AML-193 (cell line): ENCODE results near the gene RPS6KA3.
A peak's percentile ranks its signal among the peaks of the same experiment; 100 is the strongest.

Experiments
- DNase-seq, 2 experiments: peaks; one replicate each; lab custom pipeline; 2025; lab: John Stamatoyannopoulos, UW

The RPS6KA3 gene

GRCh38 chrX:20266810-20267606 lies at the start of gene RPS6KA3:
RPS6KA3 (minus strand) TSS chrX:20266909; CDS start chrX:20266632, 277 bp downstream.
- peak; percentile 47 to 68 for DNase-seq

GRCh38 chrX:20315140-20315539 lies 48.4 kb upstream of the RPS6KA3 start:
- DNase-seq = peak in 1 of 2 experiments; percentile 7

DNA sequence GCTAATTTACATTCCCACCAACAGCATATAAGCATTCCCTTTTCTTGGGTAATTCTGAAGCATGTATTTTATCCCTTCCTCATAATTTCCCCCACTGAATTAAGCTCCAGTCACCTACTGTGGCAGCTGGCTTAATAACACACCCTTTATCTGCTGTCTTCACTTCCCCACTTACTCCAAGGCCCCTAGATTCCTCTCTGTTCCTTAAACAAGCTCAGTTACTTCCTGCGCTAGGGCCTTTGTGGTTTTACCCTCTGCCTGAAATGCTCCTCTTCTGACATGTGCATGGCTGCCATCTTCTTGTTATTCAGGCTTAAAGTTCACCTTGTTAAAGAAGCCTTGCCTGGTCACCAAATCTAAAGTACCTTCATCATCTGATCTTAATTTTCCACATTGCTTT lies 47.2 kb upstream of the RPS6KA3 start:
- peak in 1 of 2 experiments; percentile 10 for DNase-seq

DNA sequence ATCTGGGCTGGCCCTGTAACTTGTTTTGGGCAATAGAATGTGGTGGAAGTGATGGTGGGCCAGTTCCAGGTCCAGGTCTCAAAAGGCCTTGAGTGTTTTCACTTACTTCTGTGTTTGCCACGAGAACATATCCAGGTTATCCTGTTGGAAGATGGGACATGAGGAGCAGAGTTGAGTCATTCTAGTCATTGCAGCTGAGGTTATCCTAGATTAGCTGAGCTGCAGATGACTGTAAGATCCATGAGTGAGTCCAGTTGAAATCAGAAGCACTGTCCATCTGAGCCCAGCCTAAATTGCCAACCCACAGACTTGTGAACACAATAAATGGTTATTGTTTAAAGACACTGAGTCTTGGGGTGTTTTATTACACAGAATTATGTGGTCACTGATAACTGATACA lies 45.3 kb upstream of the RPS6KA3 start:
- no peak for DNase-seq

DNA sequence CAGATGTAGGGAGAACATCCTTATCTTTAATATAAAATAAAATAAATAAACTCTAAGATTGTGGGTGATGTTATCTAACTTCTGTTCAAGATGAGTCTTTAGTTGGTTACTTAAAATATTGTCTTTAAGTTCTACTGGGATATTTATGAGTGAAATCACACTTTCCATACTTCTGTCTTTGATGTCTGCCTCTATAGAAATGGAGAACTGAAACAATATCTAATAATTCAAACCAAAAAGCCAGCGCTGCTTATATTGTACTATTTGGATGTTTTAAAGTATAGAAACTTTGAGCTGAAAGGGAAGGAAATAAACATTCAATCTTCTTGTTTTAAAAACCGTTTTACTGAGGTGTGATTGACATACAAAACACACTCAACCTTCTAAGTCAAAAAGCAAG lies 44.8 kb upstream of the RPS6KA3 start:
- DNase-seq = no peak

GRCh38 chrX:20309806-20310205 lies 43.1 kb upstream of the RPS6KA3 start:
- no peak for DNase-seq

DNA sequence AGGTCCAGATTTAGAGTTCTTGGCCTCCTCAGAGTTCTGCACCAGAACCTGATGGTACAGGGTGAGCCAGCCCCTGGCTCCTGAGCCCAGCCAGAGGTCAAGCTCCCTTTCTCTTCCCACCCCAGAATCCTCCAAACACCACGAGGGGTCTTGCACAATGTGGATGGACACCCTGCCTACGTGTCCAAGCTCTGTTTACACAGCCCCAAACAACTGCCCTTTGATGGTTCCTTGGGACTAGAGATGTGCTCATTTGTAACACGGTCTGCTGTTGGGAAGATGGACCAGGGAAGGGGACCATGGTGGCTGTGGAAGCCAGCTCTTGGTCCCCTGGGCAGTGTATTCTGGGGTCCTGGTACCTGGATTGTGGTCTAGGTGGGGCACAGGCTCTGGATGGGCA lies 40.0 kb upstream of the RPS6KA3 start:
- no peak for DNase-seq

GRCh38 chrX:20300822-20301221 lies 34.1 kb upstream of the RPS6KA3 start:
- DNase-seq = no peak

DNA sequence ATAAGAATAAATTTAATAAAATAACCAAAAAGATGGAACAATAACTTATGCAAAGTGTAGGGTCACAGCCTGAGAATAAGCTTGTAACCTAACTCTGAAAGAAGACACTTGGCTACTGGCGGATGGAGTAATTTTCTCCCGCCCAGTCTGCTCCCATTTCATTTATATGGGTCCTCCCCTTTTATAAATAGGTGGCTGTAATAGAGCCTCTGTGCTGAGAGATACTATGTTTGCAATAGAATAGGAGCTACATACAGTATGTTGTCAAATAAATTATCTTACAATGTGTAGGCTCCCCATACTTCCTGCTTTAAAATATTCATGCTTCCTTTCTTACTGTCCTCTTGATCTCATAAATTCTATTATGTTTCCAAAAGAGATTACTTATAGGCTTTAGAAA lies 28.2 kb upstream of the RPS6KA3 start:
- no peak for DNase-seq

DNA sequence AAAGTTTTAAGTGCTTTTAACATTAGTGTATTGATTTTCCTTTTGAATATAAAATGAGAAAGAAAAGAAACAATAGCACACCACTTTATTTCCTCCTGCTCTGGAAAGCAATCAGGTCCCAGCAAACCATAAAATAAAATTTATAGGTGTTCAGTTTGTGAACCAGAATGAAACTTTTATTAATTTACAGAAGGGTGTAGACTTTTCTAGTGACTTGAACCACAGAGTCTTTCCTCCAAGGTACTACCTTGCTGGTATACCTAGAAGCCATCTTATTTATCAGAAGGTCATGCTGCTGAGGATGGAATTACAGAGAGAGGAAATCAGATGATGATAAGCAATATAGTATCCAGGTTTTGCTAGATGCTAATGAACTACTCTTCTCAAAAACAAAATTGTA lies 27.6 kb upstream of the RPS6KA3 start:
- no peak for DNase-seq

DNA sequence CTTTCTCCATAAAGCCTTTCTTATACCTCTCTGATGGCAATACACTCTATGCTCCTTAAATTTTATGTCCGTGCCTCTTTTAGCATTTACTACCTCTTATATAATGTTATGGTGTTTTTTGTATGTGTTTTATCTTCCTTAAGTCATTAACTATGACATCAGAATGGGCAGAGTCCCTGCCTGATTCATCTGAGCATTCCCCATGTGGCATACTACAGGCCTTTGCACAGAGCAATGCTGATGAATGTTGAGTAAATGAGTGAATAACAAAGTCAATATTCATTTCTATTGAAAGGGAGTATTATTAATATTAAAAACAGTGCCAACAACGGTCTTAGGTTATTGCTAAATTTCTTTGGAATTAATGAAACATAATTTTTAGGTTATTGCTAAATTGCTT lies 18.8 kb upstream of the RPS6KA3 start:
- no peak for DNase-seq

- no peak for DNase-seq
Observed at GRCh38 chrX:20284992-20285391, 18.3 kb upstream of the RPS6KA3 start.

DNA sequence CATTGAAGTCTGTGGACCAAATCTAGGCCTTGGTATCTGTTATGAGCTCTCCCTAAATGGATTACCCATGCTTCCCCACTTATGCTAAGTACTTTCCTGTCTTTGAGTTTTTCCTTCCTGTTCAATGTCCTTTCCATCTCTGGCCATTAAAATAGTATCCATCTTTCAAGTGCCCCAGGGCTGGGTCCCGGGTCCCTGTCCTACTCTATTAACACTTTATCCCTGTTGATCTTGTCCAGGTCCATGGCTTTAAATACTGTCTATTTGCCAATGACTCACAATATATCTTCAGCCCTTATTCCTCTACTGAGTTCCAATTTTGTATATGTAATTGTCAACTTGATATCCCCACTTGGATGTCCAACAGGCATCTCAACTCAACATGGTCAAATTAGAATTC lies 17.7 kb upstream of the RPS6KA3 start:
- no peak for DNase-seq

DNA sequence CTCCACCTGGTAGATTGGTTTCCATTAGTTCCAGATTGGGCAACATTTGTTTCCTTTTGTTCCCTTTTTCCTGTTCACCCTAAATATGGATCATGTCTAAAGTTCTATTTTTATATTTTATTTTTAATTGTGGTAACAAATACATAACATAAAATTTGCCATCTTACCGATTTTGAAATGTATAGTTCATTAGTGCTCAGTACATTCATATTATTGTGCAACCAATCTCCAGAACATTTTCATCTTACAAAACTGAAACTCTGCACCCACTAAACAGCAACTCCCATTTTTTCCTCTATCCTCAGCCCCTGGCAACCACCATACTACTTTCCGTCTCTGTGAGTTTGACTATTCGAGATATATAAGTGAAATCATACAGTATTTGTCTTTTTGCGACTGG lies 14.2 kb upstream of the RPS6KA3 start:
- no peak for DNase-seq

- no peak for DNase-seq
Observed at GRCh38 chrX:20274121-20274520, 7.4 kb upstream of the RPS6KA3 start.

DNA sequence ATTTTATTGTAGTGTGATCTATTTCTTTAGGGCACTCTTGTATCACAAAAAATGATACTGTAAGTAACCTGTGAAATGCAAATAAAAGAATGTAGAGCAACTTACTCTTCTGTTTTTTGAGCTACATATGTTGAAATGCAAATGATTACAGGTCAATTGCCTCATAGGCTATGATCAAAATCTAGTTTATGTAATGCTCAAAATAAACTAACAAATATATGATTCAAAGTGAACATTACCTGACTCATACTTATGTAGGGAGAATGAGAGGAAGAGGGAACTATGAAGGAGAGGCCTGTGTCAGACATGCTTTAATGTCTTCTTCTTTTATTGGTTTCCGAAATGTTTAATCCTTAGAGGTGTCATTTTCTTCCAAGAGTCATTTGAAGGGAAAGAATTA lies 5.0 kb upstream of the RPS6KA3 start:
- DNase-seq = no peak

DNA sequence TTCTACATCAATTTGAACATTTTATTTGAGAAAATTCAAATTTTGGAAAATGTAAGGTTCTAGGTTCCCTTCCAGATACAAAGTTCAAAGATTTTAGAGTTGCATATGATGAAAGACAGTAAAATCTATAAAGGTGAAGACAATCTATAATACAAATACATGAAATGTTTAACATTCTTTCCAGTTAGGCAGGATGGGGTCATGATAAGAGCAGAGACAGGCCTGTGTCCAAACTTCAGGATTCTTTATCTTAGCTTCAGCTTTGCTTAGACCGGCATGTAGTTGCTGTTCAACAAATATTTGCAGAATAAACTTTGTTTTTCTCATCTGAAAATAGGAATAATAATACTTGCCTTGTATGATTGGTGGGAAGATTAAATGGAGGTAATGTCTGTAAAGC lies 4.5 kb upstream of the RPS6KA3 start:
- DNase-seq = no peak

DNA sequence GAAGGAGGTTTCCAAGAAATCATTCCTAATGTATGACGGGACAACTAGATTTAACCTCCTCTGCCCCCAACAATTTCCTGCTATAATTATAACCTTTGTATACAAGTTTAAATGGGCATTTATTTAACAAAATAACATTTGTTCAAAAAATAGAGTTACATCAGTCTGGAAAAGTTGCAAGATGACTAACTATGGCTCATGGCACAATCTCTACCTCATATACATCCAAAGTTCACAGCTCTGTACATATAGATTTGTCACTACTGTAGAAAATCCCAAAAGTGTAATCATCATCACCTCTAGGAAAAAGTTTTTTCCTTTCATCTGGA lies 3.8 kb upstream of the RPS6KA3 start:
- no peak for DNase-seq

DNA sequence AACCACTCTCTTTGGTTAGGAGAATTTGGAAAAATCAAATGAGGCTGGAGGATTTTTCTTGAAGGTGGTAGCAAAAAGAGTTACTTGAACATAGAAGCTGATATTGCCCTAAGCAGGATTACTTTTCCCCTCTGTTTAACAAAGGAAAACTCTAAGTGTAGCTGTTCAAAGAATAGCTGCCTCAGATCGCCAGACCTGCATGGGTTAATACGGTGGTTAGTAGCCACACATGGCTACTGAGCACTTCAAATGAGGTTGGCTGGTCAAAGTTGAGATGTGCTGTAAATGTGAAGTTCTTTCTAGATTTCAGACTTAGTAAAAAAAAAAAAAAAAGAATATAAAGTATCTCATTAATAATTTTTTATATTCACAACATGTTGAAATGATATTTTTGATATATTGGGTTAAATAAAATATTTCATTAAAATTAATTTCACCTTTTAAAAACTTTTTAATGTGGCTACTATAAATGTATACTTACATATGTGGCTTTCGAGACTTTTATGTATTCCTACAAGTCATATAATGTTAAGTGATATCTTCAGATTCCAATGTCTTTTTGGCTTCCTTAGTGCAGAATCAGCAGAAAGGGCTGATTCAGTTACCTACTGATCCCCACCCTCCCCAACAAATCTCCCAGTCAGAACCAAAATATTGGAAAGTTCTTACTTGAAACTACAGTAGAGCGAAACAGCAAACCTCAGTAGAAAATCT lies 3.3 kb upstream of the RPS6KA3 start:
- DNase-seq = no peak

GRCh38 chrX:20267931-20268701 lies 1.4 kb upstream of the RPS6KA3 start:
- no peak for DNase-seq

DNA sequence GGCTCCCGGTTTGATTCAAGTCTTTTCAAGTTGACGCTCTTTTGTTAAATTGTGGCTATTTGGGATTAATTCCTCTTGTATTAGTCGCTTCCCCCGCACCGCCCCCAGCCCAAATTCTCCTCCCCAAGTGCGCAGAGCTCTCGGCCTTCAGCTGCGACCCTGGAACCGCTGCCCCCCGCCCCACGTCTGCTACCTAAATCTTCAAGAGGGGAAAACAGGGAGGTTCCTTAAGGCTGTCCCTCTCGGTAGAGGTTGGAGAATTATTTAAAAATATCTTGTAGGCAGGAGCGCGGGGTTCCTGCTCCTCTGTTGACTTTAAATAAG lies 860 bp upstream of the RPS6KA3 start:
- no peak for DNase-seq

DNA sequence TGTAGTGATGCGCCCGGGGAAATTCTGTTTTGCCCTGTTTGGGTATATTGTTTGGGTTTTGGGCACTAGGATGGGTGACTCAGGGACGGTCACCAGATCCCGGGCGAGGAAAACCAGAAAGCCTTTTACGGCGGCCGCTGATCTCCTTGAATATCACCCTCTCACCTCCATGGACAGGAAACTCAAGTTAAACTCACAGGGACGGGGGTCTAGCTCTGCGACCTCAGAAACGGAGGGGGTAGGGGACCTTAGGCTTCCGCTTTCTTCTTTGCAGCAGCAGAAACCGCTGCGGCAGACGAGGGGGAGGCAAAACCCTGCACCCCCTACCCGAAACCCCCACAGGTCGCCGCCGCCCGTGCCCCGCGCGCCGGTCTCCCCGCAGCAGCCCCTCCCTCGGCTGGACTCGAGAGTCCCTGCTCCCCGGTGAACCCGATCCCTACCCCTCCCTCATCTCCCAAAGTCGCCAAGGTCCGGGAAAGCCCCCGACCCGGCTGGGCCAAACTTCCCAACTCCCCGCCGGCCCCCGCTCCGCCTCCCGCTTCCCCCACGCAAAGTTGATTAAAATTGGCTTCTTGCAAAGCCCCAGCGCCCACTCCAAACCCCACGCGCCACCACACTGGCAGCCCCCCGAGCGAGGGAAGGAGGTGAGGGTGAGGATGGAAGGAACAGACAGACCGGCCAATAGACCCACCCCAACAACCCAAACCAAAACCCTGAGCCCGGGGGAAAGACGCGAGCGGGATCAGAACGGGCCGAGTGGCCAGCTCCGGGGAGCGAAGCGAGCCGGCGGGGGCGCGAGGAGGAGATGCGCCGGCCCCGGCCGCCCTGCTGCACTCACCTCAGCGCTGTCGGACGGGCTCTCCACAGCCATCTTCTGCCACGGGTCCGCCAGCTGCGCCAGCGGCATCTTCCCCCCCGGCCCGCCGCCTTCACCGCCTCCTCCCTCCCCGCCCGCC lies 705 bp downstream of the RPS6KA3 start:
- DNase-seq = no peak
